NCI-H748 (cell line): ENCODE measurements around the gene PPP1R14C.

ENCODE experiments used
- DNase-seq: peaks from one replicate; lab custom pipeline; 2025; ENCODE audit not compliant: unreplicated experiment; lab: John Stamatoyannopoulos, UW

PPP1R14C gene

GRCh38 chr6:150189122-150189521 lies 46.3 kb downstream of the PPP1R14C start:
- DNase-seq = no peak

GRCh38 chr6:150191809-150192208 lies 49.0 kb downstream of the PPP1R14C start:
- DNase-seq = no peak

GRCh38 chr6:150194195-150194594 lies 51.4 kb downstream of the PPP1R14C start:
- peak; percentile 23 for DNase-seq

- DNase-seq = no peak
Measured at GRCh38 chr6:150195996-150196417, 53.2 kb downstream of the PPP1R14C start.

GRCh38 chr6:150196942-150197745 lies 54.3 kb downstream of the PPP1R14C start:
- DNase-seq = peak; percentile 34

DNA sequence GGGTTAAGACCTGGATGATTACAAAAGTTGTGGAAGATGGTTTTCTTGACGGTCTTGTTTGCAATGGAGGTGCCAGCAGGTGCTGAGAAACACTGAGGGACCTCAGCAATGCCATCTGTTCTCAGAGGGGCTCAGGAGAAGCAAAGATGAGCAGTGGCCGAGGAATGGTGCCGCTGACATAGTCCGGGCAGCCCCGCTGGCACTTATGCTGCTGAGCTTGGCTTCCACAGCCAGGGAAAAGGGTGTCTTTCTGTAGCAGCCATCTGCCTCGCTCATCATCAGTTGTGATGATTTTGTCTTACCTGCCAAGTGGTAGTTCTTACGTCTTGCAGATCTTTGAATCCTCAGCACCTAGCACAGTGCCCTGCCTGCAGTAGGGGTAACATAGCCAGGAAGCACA lies 55.7 kb downstream of the PPP1R14C start:
- DNase-seq = no peak

- DNase-seq = no peak
Measured at GRCh38 chr6:150199241-150199640, 56.4 kb downstream of the PPP1R14C start.

DNA sequence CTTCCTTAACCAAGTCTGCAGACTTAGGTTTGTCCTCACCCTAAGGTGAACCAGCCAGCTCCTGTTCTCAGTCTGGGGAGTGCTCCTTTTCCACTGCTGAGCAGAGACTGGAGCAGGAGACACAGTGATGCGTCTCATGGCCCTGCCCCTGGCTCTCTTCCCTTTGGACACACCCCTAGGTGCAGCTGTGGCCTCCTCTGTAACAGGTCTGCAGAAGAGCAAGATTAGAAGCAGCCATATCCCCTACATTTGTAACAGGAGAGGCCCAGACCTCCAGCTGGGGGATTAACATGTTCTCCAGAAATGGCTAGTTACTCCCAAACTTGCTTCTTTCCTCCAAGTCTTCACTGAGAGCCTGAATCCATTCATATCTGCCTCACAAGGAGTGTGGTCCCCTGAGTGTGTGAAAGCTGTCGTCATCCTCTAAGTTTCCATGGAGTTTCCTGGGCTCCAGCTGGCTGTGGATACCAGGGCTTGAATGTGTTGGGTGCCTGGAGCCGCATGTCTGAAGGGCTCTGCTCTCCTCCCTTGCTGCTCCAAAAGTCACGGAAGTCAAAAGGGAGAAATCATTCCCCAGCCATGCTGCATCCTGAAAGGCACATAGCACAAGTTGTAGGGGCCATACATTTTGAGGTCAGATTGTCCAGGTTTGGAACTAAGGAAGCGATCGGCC lies 57.7 kb downstream of the PPP1R14C start:
- DNase-seq = no peak

GRCh38 chr6:150201285-150201684 lies 58.4 kb downstream of the PPP1R14C start:
- no peak for DNase-seq

DNA sequence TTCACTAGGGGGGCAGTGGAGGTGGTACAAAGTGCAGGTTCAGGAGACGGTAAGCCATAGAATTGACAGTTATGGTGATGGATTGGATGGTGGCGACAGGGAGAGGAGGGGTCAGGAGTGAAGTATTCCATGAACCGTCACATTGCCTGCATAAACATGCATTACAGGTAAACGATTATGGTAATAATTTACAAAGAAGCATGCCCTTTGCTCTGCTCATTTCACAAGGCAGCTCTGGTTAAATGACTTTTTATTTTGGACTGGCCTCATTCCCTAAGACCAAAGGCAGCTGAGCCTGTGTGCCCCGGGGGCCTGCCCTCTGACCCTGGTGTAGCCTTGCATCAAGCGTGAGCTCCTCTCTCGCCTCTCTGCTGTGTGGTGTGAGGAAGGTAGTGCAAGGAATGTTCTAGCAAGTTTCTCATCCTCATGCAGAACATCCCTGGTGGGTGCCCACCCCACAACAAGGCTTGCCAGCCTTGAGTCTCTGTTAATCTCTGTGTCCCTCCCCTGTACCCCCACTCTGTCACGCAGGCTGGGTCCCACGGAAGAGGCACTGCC lies 59.0 kb downstream of the PPP1R14C start:
- no peak for DNase-seq

DNA sequence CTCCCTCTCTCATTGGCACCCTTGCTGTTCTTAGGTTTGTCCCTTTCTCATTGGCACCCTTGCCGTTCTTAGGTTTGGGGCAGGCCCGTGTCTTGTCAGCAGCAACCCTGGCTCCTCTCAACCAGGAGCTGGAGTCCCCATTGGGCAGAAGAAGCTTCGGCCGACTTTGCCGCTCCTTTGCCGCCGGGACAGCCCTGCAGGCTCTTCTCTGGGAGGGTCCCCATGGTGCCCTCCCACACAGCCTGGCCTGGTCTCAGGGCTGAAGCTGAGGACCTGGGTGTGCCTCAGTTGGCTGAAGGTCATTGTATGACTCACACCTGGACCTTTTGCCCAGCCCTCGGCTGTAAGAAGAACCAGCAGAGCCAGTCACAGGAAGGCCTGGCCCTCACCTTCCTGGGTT lies 59.6 kb downstream of the PPP1R14C start:
- no peak for DNase-seq

DNA sequence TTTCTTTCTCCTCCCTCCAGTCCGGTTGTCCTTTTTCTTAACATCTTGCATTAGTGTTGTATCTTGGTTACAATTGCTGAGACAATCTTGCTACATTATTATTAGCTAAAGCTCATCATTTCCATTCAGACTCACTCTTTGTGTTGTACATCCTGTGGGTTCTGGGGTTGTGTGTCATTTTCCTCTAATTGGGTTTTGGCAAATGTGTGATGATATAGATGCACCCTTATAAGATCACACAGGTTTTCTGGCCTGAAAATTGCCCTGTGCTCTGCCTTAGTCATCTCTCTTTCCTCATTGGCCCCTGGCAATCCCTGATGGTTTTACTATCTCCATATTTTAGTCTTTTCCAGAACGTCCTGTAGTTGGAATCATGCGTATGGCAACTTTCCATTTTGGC lies 60.1 kb downstream of the PPP1R14C start:
- DNase-seq = no peak

DNA sequence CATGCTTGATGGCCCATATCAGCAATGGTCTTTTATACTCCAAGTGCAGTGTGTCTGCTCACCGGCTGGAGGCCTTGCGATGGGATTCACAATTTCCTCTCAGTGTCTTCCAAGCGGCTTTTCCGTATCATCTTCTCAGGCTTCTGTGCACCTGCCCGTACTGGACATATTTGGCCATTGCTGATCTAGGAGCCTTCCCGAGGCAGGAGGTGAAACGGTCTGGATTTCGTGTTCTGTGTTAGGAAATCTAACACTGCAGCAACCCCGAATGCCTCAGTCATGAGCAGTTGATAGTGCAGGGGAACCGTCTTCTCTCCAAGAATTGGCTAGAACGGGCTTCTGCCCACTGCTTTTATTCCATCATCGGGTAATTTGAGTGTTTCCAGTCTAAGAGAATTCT lies 60.5 kb downstream of the PPP1R14C start:
- no peak for DNase-seq

- no peak for DNase-seq
Measured at GRCh38 chr6:150203871-150204545, 61.2 kb downstream of the PPP1R14C start.

- DNase-seq = no peak
Measured at GRCh38 chr6:150204705-150205472, 62.0 kb downstream of the PPP1R14C start.

DNA sequence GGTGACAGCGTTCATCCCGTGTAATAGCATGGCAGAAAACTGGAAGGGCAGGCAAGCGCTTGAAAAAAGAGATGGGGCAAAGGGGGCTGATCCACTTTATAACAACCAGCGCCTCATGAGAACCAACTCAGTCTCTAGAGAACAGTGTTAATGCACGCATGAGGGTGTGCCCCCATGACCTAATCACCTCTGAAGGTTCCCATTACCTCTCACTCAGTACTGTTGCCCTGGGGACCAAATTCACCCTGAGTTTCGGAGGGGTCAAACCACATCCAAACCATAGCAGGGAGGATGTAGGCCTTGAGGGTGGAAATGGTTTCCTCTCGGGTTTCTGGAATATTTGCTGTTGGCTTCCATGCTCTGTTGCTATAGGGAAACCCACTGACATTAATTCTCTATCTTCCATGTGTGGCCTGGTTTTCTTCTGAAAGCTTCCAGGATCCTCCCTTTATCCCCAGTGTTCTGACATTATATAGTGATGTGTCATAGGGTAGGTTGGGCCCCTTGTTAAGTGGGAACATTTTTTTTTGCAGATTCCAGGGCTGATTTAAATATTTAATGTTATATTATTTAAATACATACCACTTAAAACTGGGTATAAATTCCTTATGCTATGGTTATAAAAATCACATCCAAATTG lies 65.2 kb downstream of the PPP1R14C start:
- peak; percentile 40 for DNase-seq

DNA sequence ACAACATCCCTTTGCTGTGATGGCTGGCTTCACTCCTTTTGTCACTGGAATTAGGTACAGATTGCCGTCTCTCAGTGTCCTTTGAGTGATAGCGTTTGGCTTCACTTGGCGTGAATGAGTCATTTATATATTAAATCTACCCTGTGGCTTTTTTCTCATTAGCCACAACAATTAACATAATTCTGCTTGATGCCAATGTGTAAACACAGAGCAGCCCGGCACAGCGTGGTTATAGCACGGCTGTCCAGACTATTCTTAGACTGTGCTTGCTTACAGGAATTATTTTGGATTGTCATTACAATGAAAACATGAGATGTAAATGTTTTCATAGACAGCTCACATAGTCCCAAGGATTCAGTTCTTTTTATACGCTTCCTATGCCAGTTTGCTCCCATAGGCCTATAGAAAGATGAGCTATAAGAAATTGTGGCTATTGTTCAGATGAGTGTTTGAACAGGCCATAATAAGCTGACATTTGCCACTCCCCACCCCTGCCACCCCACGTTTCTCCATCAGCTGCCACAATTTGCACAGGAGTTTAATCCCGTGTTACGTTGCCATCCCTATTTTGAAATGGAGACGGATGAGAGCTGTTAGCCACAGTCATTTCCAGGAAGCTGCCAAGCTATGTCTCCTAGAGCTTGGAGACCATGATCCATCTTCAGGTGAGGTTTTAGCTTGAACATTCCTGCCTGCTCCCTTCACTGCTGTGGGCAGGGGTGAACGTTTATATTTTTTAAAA lies 65.9 kb downstream of the PPP1R14C start:
- DNase-seq = peak; percentile 100

- no peak for DNase-seq
Measured at GRCh38 chr6:150209415-150209814, 66.6 kb downstream of the PPP1R14C start.

GRCh38 chr6:150211700-150212511 lies 69.1 kb downstream of the PPP1R14C start:
- no peak for DNase-seq
